Panc1 (cell line): Measurements from ENCODE around the gene ATP13A2. TPM values are rescaled to one million over a fixed set of nuclear protein-coding genes. Genes with fewer than 3 reads are reported as not detected.

ENCODE experiments used
- ATAC-seq: fragments of 200-7000 bp; cut with Tn5 transposase; 2 replicates; pipeline ENCODE4 v1.9.1; 2020; ENCODE audit warnings: mild to moderate bottlenecking, moderate library complexity
- BruUV-seq: library from RNA; stranded (reverse); fragments of 400-500 nt; replicated peaks from 2 replicates; lab custom pipeline; 2021; lab: Mats Ljungman, UMichigan
- CTCF ChIA-PET: fragments of 300-600 bp; sonication (Branson Sonifier 250); formaldehyde crosslinking; loops from one replicate; lab custom pipeline; 2022; ENCODE audit warnings: antibody characterized with exemption; lab: Charles Lee
- POLR2A ChIA-PET: fragments of 300-600 bp; sonication (Branson Sonifier 250); formaldehyde crosslinking; loops from one replicate; lab custom pipeline; 2022; ENCODE audit warnings: antibody characterized with exemption; lab: Charles Lee
- DNase-seq: peaks from one replicate; pipeline ENCODE4 v3.0.0-alpha.2; 2010; ENCODE audit warnings: low read depth, low spot score
- H3K27ac ChIP-seq: 2 replicates; pipeline ENCODE4 v1.5.1; 2011; ENCODE audit warnings: mild to moderate bottlenecking, low read length, inconsistent platforms
- H3K27me3 ChIP-seq: fragments of 200-500 bp; sonication (Bioruptor generic); 2 replicates; pipeline ENCODE4 v1.6.0; 2014; ENCODE audit warnings: low read length, inconsistent platforms; ENCODE audit not compliant: control insufficient read depth, insufficient read depth
- H3K36me3 ChIP-seq: fragments of 200-500 bp; sonication (Bioruptor generic); 2 replicates; pipeline ENCODE4 v1.5.1; 2014; ENCODE audit warnings: inconsistent platforms, mild to moderate bottlenecking, low read length, moderate library complexity; ENCODE audit not compliant: control insufficient read depth, insufficient read depth
- H3K4me1 ChIP-seq: 2 replicates; pipeline ENCODE4 v1.5.1; 2011; ENCODE audit warnings: inconsistent platforms, mild to moderate bottlenecking, low read length, moderate library complexity; ENCODE audit not compliant: control insufficient read depth, insufficient read depth
- H3K4me3 ChIP-seq, 2 experiments: 2 replicates each; pipeline ENCODE4 v1.5.1; 2011 to 2012; ENCODE audit warnings: low read depth in 2 of 2, low read length in 2 of 2, mild to moderate bottlenecking in 2 of 2, inconsistent platforms in 1 of 2, moderate library complexity in 1 of 2
- H3K9me3 ChIP-seq: fragments of 200-500 bp; sonication (Bioruptor generic); 2 replicates; pipeline ENCODE4 v1.5.1; 2014; ENCODE audit warnings: low read depth, mild to moderate bottlenecking, inconsistent platforms, low read length, moderate library complexity; ENCODE audit not compliant: control insufficient read depth, insufficient read depth
- POLR2AphosphoS5 ChIP-seq: IDR thresholded peaks from 2 replicates; pipeline ENCODE4 v1.6.1; 2012; ENCODE audit warnings: mild to moderate bottlenecking, low read depth, low read length, moderate library complexity
- SIN3A ChIP-seq: IDR thresholded peaks from 2 replicates; pipeline ENCODE4 v1.6.1; 2012; ENCODE audit warnings: low read depth, mild to moderate bottlenecking, low read length, moderate library complexity, borderline replicate concordance; ENCODE audit not compliant: insufficient read depth
- TCF7L2 ChIP-seq: IDR thresholded peaks from 2 replicates; pipeline ENCODE4 v1.6.1; 2011; ENCODE audit warnings: mild to moderate bottlenecking, low read depth, low read length, inconsistent platforms
- in situ Hi-C: cut with HindIII; loops from 2 replicates; pipeline ENCODE4 v1.10.0; 2016; ENCODE audit warnings: low sequenced_read_pairs, low pct_unique_long_range_greater_than_20kb
- intact Hi-C: fragments of 100-400 bp; cut with micrococcal nuclease; formaldehyde crosslinking; loops from one replicate; pipeline ENCODE4 v1.10.0; 2022; ENCODE audit not compliant: unreplicated experiment
- total RNA-seq: library from RNA; stranded (reverse); gene quantifications from one replicate; pipeline ENCODE4 v1.2.1, GENCODE V29; 2021; ENCODE audit not compliant: unreplicated experiment
- TF ChIP-seq, protein P1 (sequence below), 2 experiments: IDR thresholded peaks; 2 replicates each; pipeline ENCODE4 v1.6.1; 2011 to 2012; ENCODE audit warnings: low read depth in 2 of 2, control low read depth in 1 of 2, low read length in 1 of 2, mild to moderate bottlenecking in 1 of 2, moderate library complexity in 1 of 2; ENCODE audit not compliant: insufficient read depth in 1 of 2
- TF ChIP-seq, protein P2 (sequence below): fragments of 450-650 bp; IDR thresholded peaks from 2 replicates; pipeline ENCODE4 v1.5.1; 2017; ENCODE audit warnings: mild to moderate bottlenecking

Gene ATP13A2
- total RNA-seq, 1 experiment from 2014 or later = 49.9 TPM

DNA sequence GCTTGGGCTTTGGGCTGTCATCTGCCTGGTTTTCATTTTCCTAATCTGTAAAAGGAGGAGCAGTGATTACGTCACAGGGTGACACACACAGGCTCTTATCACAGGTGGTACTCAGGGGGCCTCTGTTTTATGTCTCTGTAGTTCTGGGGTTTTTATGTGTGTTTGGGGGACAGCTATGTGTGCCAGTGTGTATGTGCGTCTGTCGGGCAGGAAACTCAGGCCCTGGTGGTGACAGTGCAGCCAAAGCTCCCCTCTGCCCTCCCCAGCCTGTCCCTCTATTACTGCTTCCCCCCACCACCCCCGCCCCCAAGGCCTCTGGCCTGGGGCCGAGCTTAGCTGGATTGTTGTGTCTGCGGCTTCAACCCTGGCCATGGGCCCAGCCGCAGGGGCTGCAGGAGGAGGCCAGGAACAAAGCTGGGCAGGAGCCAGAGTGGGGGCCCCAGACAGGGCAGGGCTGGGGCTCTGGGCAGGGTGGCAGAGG is 44.6 kb downstream of the ATP13A2 start:
- no peak overlapping the region for H3K27ac ChIP-seq
- CTCF ChIA-PET = interaction anchor here (0.7 kb wide), 1 partner anchor 15 kb away, joined by 4 read pairs; no protein-coding TSS in a partner anchor
- in situ Hi-C loops = no loop called here

DNA sequence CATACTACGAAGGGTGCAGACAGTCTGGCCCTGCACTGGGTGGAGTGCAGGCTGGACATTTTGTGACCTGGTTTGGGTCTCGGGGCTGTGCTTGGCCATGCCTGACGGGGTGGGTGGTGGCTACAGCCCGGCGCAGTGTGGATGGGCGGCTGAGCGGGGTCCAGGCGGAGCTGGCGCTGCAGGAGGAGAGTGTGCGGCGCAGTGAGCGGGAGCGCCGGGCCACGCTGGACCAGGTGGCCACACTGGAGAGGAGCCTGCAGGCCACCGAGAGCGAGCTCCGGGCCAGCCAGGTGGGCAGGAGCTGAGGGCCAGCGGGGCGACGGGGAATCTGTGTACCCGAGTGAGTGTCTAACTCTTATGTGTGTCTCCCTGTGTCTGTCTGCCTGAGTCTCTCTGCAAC is 45.4 kb downstream of the ATP13A2 start:
- Histone ChIP-seq H3K4me1 (no peaks in the 10 kb centered on the region), H3K4me3 (no peak overlapping the region), H3K27me3 (no peaks in the 10 kb centered on the region), H3K36me3 (no peaks in the 10 kb centered on the region), H3K9me3 (no peaks in the 10 kb centered on the region), H3K27ac (no peak overlapping the region)
- no peak for TF ChIP-seq POLR2AphosphoS5
- TF ChIP-seq, protein P1, sequence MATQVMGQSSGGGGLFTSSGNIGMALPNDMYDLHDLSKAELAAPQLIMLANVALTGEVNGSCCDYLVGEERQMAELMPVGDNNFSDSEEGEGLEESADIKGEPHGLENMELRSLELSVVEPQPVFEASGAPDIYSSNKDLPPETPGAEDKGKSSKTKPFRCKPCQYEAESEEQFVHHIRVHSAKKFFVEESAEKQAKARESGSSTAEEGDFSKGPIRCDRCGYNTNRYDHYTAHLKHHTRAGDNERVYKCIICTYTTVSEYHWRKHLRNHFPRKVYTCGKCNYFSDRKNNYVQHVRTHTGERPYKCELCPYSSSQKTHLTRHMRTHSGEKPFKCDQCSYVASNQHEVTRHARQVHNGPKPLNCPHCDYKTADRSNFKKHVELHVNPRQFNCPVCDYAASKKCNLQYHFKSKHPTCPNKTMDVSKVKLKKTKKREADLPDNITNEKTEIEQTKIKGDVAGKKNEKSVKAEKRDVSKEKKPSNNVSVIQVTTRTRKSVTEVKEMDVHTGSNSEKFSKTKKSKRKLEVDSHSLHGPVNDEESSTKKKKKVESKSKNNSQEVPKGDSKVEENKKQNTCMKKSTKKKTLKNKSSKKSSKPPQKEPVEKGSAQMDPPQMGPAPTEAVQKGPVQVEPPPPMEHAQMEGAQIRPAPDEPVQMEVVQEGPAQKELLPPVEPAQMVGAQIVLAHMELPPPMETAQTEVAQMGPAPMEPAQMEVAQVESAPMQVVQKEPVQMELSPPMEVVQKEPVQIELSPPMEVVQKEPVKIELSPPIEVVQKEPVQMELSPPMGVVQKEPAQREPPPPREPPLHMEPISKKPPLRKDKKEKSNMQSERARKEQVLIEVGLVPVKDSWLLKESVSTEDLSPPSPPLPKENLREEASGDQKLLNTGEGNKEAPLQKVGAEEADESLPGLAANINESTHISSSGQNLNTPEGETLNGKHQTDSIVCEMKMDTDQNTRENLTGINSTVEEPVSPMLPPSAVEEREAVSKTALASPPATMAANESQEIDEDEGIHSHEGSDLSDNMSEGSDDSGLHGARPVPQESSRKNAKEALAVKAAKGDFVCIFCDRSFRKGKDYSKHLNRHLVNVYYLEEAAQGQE (IDR thresholded peaks at IDR 0.05; ENCODE audit: insufficient read depth in 1 of 2, low read depth in 2 of 2, low read length in 1 of 2) = no peak
- no peak for TF ChIP-seq SIN3A
- TF ChIP-seq, protein P2, sequence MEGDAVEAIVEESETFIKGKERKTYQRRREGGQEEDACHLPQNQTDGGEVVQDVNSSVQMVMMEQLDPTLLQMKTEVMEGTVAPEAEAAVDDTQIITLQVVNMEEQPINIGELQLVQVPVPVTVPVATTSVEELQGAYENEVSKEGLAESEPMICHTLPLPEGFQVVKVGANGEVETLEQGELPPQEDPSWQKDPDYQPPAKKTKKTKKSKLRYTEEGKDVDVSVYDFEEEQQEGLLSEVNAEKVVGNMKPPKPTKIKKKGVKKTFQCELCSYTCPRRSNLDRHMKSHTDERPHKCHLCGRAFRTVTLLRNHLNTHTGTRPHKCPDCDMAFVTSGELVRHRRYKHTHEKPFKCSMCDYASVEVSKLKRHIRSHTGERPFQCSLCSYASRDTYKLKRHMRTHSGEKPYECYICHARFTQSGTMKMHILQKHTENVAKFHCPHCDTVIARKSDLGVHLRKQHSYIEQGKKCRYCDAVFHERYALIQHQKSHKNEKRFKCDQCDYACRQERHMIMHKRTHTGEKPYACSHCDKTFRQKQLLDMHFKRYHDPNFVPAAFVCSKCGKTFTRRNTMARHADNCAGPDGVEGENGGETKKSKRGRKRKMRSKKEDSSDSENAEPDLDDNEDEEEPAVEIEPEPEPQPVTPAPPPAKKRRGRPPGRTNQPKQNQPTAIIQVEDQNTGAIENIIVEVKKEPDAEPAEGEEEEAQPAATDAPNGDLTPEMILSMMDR = no peak
- no peak for TF ChIP-seq TCF7L2
- CTCF ChIA-PET = interaction anchor here (0.7 kb wide), 1 partner anchor 16 kb away, joined by 4 read pairs; no protein-coding TSS in a partner anchor
- ATAC-seq (no peak), DNase-seq (no peak)
- BruUV-seq = no TSS peak
- in situ Hi-C loops = no loop called here
- intact Hi-C loops = no loop called here
- POLR2A ChIA-PET = no interaction called here

More for the DNA sequence above, 44.6 kb downstream of the ATP13A2 start:
- Histone ChIP-seq H3K4me1 (no peaks in the 10 kb centered on the region), H3K36me3 (no peaks in the 10 kb centered on the region), H3K27me3 (no peaks in the 10 kb centered on the region), H3K9me3 (no peaks in the 10 kb centered on the region), H3K4me3 (no peak overlapping the region)
- BruUV-seq = no TSS peak
- TF ChIP-seq, protein P2 = no peak
- no peak for TF ChIP-seq SIN3A
- intact Hi-C loops = no loop called here
- DNase-seq = no peak
- POLR2A ChIA-PET = interaction anchor here (0.5 kb wide), 1 partner anchor 12 kb away, joined by 3 read pairs; no protein-coding TSS in a partner anchor
- no peak for ATAC-seq
